ENCODE data around the gene PDLIM7.

The PDLIM7 gene

DNA sequence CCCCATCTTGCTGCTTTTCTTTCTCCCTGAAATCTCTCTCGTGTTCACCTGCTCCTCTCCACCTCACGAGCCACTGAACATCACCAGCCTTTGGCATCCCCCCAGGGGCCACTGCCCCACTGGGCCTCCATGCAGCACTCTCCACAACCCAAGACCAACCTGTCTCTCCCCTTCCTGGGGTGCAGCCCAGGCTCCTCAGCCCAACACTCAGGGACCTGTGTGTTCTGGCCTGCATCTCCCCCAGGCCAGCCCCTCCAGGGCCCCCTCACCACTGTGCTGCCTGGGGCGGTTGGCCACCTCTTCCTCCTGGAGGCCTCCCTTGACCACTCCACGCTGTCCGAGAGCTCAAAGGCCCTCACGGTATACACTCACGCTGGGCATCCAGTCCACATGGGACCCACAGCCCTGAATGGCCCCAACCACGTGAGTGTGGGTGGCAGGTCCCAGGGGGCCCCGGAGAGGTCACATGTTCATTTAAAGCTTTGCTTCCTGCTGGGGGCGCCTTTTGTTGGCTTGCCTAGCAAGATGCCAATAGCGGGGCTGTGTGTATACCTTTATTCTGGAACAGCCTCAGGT, 12.7 kb upstream of the PDLIM7 start:
- TF ChIP-seq, protein P1, sequence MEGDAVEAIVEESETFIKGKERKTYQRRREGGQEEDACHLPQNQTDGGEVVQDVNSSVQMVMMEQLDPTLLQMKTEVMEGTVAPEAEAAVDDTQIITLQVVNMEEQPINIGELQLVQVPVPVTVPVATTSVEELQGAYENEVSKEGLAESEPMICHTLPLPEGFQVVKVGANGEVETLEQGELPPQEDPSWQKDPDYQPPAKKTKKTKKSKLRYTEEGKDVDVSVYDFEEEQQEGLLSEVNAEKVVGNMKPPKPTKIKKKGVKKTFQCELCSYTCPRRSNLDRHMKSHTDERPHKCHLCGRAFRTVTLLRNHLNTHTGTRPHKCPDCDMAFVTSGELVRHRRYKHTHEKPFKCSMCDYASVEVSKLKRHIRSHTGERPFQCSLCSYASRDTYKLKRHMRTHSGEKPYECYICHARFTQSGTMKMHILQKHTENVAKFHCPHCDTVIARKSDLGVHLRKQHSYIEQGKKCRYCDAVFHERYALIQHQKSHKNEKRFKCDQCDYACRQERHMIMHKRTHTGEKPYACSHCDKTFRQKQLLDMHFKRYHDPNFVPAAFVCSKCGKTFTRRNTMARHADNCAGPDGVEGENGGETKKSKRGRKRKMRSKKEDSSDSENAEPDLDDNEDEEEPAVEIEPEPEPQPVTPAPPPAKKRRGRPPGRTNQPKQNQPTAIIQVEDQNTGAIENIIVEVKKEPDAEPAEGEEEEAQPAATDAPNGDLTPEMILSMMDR (IDR thresholded peaks at IDR 0.05; ENCODE audit: low read length), result peak; percentile 56
- no peak for TF ChIP-seq EZH2 (IDR thresholded peaks at IDR 0.05; ENCODE audit: borderline replicate concordance, low read length)
- Histone ChIP-seq H3K4me3 (ENCODE audit: low read depth, low read length, poor library complexity, severe bottlenecking) (peak overlapping the region; percentile 78), H3K27ac (ENCODE audit: low read depth, low read length, poor library complexity, severe bottlenecking) (peak overlapping the region; percentile 99)

GRCh38 chr5:177509381-177509951, 12.1 kb upstream of the PDLIM7 start, which contains the start of gene DOK3:
Gene DOK3, minus strand, starts transcription at chr5:177509826. Its CDS starts 286 bp downstream, at chr5:177509540.
- H2AFZ ChIP-seq (ENCODE audit: low read length), result no peak within 1 kb of the TSS

More for the DNA sequence above, 12.7 kb upstream of the PDLIM7 start:
- H3K9me2 ChIP-seq (ENCODE audit: low read depth, low read length), result no peaks in the 10 kb centered on the region
- H3F3A ChIP-seq (ENCODE audit: insufficient read depth, low read length), result no peaks in the 10 kb centered on the region
- H3K9me3 ChIP-seq (ENCODE audit: low read length), result no peaks in the 10 kb centered on the region
- H4K20me1 ChIP-seq (ENCODE audit: insufficient read depth, low read length), result no peaks in the 10 kb centered on the region
- H3K79me2 ChIP-seq (ENCODE audit: insufficient read depth, low read length), result no peaks in the 10 kb centered on the region
- peak overlapping the region; percentile 98 for H3K9ac ChIP-seq (ENCODE audit: low read length)
- no peak overlapping the region for H2AFZ ChIP-seq (ENCODE audit: low read length)
- peaks cover 62% of the 10 kb centered on the region for H3K4me1 ChIP-seq (ENCODE audit: insufficient read depth, low read length, severe bottlenecking)
- peaks cover 64% of the 10 kb centered on the region for H3K36me3 ChIP-seq (ENCODE audit: insufficient read depth, low read length)
- H3K4me2 ChIP-seq (ENCODE audit: low read length), result peak overlapping the region; percentile 94
- H3K27me3 ChIP-seq (ENCODE audit: insufficient read depth, low read length), result no peaks in the 10 kb centered on the region

GRCh38 chr5:177508837-177509236, 11.4 kb upstream of the PDLIM7 start:
- H4K20me1 ChIP-seq (ENCODE audit: insufficient read depth, low read length), result no peaks in the 10 kb centered on the region
- no peaks in the 10 kb centered on the region for H3F3A ChIP-seq (ENCODE audit: insufficient read depth, low read length)
- H3K27ac ChIP-seq (ENCODE audit: low read depth, low read length, poor library complexity, severe bottlenecking), result peak overlapping the region; percentile 99
- H3K4me1 ChIP-seq (ENCODE audit: insufficient read depth, low read length, severe bottlenecking), result peaks cover 65% of the 10 kb centered on the region
- H3K9ac ChIP-seq (ENCODE audit: low read length), result peak overlapping the region; percentile 98
- peaks cover 64% of the 10 kb centered on the region for H3K36me3 ChIP-seq (ENCODE audit: insufficient read depth, low read length)
- H2AFZ ChIP-seq (ENCODE audit: low read length), result no peak overlapping the region
- TF ChIP-seq, protein P1 (IDR thresholded peaks at IDR 0.05; ENCODE audit: low read length), result no peak
- TF ChIP-seq EZH2 (IDR thresholded peaks at IDR 0.05; ENCODE audit: borderline replicate concordance, low read length), result no peak
- H3K9me2 ChIP-seq (ENCODE audit: low read depth, low read length), result no peaks in the 10 kb centered on the region
- H3K27me3 ChIP-seq (ENCODE audit: insufficient read depth, low read length), result no peaks in the 10 kb centered on the region
- H3K9me3 ChIP-seq (ENCODE audit: low read length), result no peaks in the 10 kb centered on the region
- peak overlapping the region; percentile 94 for H3K4me2 ChIP-seq (ENCODE audit: low read length)
- H3K79me2 ChIP-seq (ENCODE audit: insufficient read depth, low read length), result no peaks in the 10 kb centered on the region
- H3K4me3 ChIP-seq (ENCODE audit: low read depth, low read length, poor library complexity, severe bottlenecking), result peak overlapping the region; percentile 78

More at GRCh38 chr5:177509381-177509951, 12.1 kb upstream of the PDLIM7 start, which contains the start of gene DOK3:
- Histone ChIP-seq H4K20me1 (ENCODE audit: insufficient read depth, low read length) (no peaks in the 10 kb centered on the region), H3K27ac (ENCODE audit: low read depth, low read length, poor library complexity, severe bottlenecking) (peak within 1 kb of the TSS; percentile 99), H3F3A (ENCODE audit: insufficient read depth, low read length) (no peaks in the 10 kb centered on the region), H3K36me3 (ENCODE audit: insufficient read depth, low read length) (peaks cover 64% of the 10 kb centered on the region), H3K9me3 (ENCODE audit: low read length) (no peaks in the 10 kb centered on the region), H3K9ac (ENCODE audit: low read length) (peak within 1 kb of the TSS; percentile 98), H3K4me3 (ENCODE audit: low read depth, low read length, poor library complexity, severe bottlenecking) (peak within 1 kb of the TSS; percentile 78), H3K27me3 (ENCODE audit: insufficient read depth, low read length) (no peaks in the 10 kb centered on the region), H3K4me1 (ENCODE audit: insufficient read depth, low read length, severe bottlenecking) (peaks cover 62% of the 10 kb centered on the region), H3K79me2 (ENCODE audit: insufficient read depth, low read length) (no peaks in the 10 kb centered on the region), H3K4me2 (ENCODE audit: low read length) (peak within 1 kb of the TSS; percentile 94), H3K9me2 (ENCODE audit: low read depth, low read length) (no peaks in the 10 kb centered on the region)
- TF ChIP-seq, protein P1 (IDR thresholded peaks at IDR 0.05; ENCODE audit: low read length), result peak; percentile 8; the same call in 1 of the 2 replicates
- TF ChIP-seq EZH2 (IDR thresholded peaks at IDR 0.05; ENCODE audit: borderline replicate concordance, low read length), result no peak

All from OCI-LY1 (cell line).